ENCODE measurements around the gene C11orf91. TPM values are rescaled to one million over a fixed set of nuclear protein-coding genes. Genes with fewer than 3 reads are reported as not detected.
A peak's percentile ranks its signal among the peaks of the same experiment; 100 is the strongest.

The C11orf91 gene
- total and polyA plus RNA-seq, 2 of the 4 experiments (the other 2 are of a cell fraction): 0.10 TPM; not detected in 1

DNA sequence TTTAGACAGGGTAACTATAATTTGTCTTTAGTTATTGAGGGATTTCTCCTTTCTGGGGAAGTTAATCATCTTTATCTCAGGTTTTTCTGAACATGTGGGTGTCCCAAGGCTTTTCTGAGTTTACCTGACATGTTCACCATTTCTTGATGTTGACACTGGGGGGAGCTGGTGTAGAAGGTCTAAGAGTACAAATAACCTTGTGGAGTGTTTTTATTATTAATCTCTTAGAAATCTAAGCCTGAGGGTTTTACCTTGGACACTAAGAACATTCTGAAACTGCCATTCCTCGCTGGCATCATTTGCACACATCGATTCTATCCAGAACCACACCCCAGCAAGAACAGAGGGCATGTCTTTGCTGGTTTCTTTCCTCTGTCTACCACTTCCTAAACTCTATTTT is 15.6 kb upstream of the C11orf91 start:
- BruUV-seq (replicated peaks): no TSS peak
- DNase-seq (no peak), ATAC-seq (ENCODE audit: low read depth) (no peak; the same call in 1 of the 2 replicates)
- ChIA-PET POLR2A (ENCODE audit: unreplicated experiment) (no interaction called here), CTCF (interaction anchor here (0.9 to 1.5 kb wide), 5 partner anchors 10 to 57 kb away, joined by 3 to 12 read pairs (median 5); no protein-coding TSS in a partner anchor)
- Histone ChIP-seq H4K20me1 (ENCODE audit: insufficient read depth, low read length) (peaks cover 43% of the 10 kb centered on the region), H3K4me2 (ENCODE audit: low read depth, low read length) (no peak overlapping the region), H2BK5ac (ENCODE audit: low read depth, low read length, poor library complexity, severe bottlenecking) (no peak overlapping the region), H3K27ac (ENCODE audit: insufficient read depth, low read length) (no peak overlapping the region), H3K4me1 (ENCODE audit: control insufficient read depth, insufficient read depth, low read length) (peaks cover 6% of the 10 kb centered on the region), H4K91ac (ENCODE audit: insufficient read depth, low read depth, low read length) (no peak overlapping the region), H3K23ac (ENCODE audit: low read depth, low read length) (peak overlapping the region; percentile 64; the same call in 1 of the 2 replicates), H3K36me3 (ENCODE audit: control insufficient read depth, insufficient read depth, low read length) (peaks cover 57% of the 10 kb centered on the region), H3K56ac (ENCODE audit: extremely low read depth, insufficient read depth, low read length) (no peak overlapping the region), H3K9me3 (ENCODE audit: control insufficient read depth, insufficient read depth, low read length) (no peaks in the 10 kb centered on the region), H3K4me3 (ENCODE audit: insufficient read depth, low read depth, low read length) (no peak overlapping the region), H3K18ac (ENCODE audit: low read depth, low read length) (no peak overlapping the region), H3K79me1 (ENCODE audit: low read depth in 1 of 2, low read length in 2 of 2) (peaks cover 44 to 78% of the 10 kb centered on the region in 2 experiments), H3K9ac (ENCODE audit: low read depth, low read length) (no peak overlapping the region), H2AK9ac (replicated peaks; ENCODE audit: low read depth, low read length, poor library complexity) (no peak overlapping the region), H4K8ac (ENCODE audit: low read depth in 2 of 2, low read length in 2 of 2) (0 out of 4 replicates have a peak overlapping the region, but pooled peaks of 1 of the 2 experiments have one; percentile 27), H2BK120ac (ENCODE audit: low read depth, low read length) (no peak overlapping the region), H3K9me1 (ENCODE audit: insufficient read depth, low read length) (peaks cover 10% of the 10 kb centered on the region), H3K4ac (ENCODE audit: low read depth, low read length) (0 out of 2 replicates have a peak overlapping the region, but pooled peaks have one; percentile 28), H3K27me3 (ENCODE audit: control insufficient read depth, insufficient read depth, low read length) (no peaks in the 10 kb centered on the region), H2BK15ac (ENCODE audit: low read depth, low read length) (no peak overlapping the region), H2AFZ (replicated peaks; ENCODE audit: low read length, poor library complexity) (no peak overlapping the region), H3K14ac (replicated peaks; ENCODE audit: low read depth, low read length) (peak overlapping the region; percentile 36; the same call in 1 of the 2 replicates), H4K5ac (ENCODE audit: low read depth, low read length) (no peak overlapping the region), H2AK5ac (ENCODE audit: low read depth, low read length) (no peak overlapping the region), H2BK20ac (ENCODE audit: low read depth, low read length) (no peak overlapping the region)
- intact Hi-C loops (cut with micrococcal nuclease) (loop anchor here (5.0 kb wide), 1 partner anchor 111 kb away; no protein-coding TSS in a partner anchor), in situ Hi-C loops (cut with MboI; ENCODE audit: low sequenced_read_pairs) (no loop called here), dilution Hi-C loops (cut with HindIII; ENCODE audit: low sequenced_read_pairs, unreplicated experiment) (no loop called here)
- TF ChIP-seq, protein P1, sequence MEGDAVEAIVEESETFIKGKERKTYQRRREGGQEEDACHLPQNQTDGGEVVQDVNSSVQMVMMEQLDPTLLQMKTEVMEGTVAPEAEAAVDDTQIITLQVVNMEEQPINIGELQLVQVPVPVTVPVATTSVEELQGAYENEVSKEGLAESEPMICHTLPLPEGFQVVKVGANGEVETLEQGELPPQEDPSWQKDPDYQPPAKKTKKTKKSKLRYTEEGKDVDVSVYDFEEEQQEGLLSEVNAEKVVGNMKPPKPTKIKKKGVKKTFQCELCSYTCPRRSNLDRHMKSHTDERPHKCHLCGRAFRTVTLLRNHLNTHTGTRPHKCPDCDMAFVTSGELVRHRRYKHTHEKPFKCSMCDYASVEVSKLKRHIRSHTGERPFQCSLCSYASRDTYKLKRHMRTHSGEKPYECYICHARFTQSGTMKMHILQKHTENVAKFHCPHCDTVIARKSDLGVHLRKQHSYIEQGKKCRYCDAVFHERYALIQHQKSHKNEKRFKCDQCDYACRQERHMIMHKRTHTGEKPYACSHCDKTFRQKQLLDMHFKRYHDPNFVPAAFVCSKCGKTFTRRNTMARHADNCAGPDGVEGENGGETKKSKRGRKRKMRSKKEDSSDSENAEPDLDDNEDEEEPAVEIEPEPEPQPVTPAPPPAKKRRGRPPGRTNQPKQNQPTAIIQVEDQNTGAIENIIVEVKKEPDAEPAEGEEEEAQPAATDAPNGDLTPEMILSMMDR (conservative IDR thresholded peaks at IDR 0.05; ENCODE audit: low read depth, low read length): peak; percentile 50
- TF ChIP-seq RCOR1 (IDR thresholded peaks at IDR 0.05; ENCODE audit: insufficient replicate concordance, low read length) (no peak), SMC3 (IDR thresholded peaks at IDR 0.05; ENCODE audit: low read depth, low read length) (peak; percentile 44), RAD21 (IDR thresholded peaks at IDR 0.05; ENCODE audit: low read length) (peak; percentile 37)
- WGBS, 2 experiments (ENCODE audit: extremely low coverage in 2 of 2, insufficient read length in 1 of 2): no CpG with 5 or more reads among the region's 2 CpGs

Measured in IMR-90 (cell line).